ENCODE measurements around the gene RAD51B. TPM values are rescaled to one million over a fixed set of nuclear protein-coding genes. Genes with fewer than 3 reads are reported as not detected.
"Not testable (repeated sequence)": the region's sequence is repeated elsewhere in the genome, so short reads cannot be mapped to it uniquely, and the experiment has no call there.

RAD51B gene
- total and polyA plus RNA-seq, 7 donors: 2.4 to 24.4 (median 7.1) TPM

- no peak for DNase-seq
- 44 to 78% methylated on average over 6 of the region's 6 CpGs for WGBS, 2 donors
- Histone ChIP-seq H3K27me3 (no peaks in the 10 kb centered on the region), H3K9me3 (no peaks in the 10 kb centered on the region), H3K4me1 (peaks cover 0 to 38% (median 20%) of the 10 kb centered on the region in 4 donors), H3K27ac (peak overlapping the region in 3 of 4 donors; percentile 82 to 90 (median 88)), H3K4me3 (no peak overlapping the region), H3K36me3 (no peaks in the 10 kb centered on the region)
- intact Hi-C loops (cut with DNase I): no loop called here
- no peak for TF ChIP-seq POLR2AphosphoS5 (IDR thresholded peaks at IDR 0.05)
- TF ChIP-seq POLR2A (IDR thresholded peaks at IDR 0.05): no peak
- no peak for TF ChIP-seq EP300 (IDR thresholded peaks at IDR 0.05)
- TF ChIP-seq CTCF (IDR thresholded peaks at IDR 0.05): no peak
Observed at GRCh38 chr14:68047906-68048305, 228.3 kb downstream of the RAD51B start.

GRCh38 chr14:68048815-68049214, 229.2 kb downstream of the RAD51B start:
- H3K36me3 ChIP-seq; DNase-seq; intact Hi-C loops (cut with DNase I); H3K9me3 ChIP-seq; H3K4me3 ChIP-seq; H3K27me3 ChIP-seq: not testable (repeated sequence)
- Histone ChIP-seq H3K27ac (peak overlapping the region in 2 of 4 donors; percentile 82 to 90), H3K4me1 (peaks cover 0 to 29% (median 11%) of the 10 kb centered on the region in 4 donors)
- WGBS, 2 donors: 91 to 97% methylated on average over 2 of the region's 2 CpGs

GRCh38 chr14:68050177-68050576, 230.6 kb downstream of the RAD51B start:
- H3K9me3 ChIP-seq: no peaks in the 10 kb centered on the region
- no peak for TF ChIP-seq CTCF (IDR thresholded peaks at IDR 0.05)
- no peak for TF ChIP-seq EP300 (IDR thresholded peaks at IDR 0.05)
- no peak for TF ChIP-seq POLR2A (IDR thresholded peaks at IDR 0.05)
- no peak for TF ChIP-seq POLR2AphosphoS5 (IDR thresholded peaks at IDR 0.05)
- WGBS, 2 donors: 73 to 85% methylated on average over 2 of the region's 2 CpGs
- intact Hi-C loops (cut with DNase I): no loop called here
- peaks cover 0 to 19% (median 4%) of the 10 kb centered on the region in 4 donors for H3K4me1 ChIP-seq
- peak overlapping the region in 2 of 4 donors; percentile 2 to 40 for H3K27ac ChIP-seq
- no peaks in the 10 kb centered on the region for H3K36me3 ChIP-seq
- H3K27me3 ChIP-seq: no peaks in the 10 kb centered on the region
- H3K4me3 ChIP-seq: no peak overlapping the region
- DNase-seq: no peak

- 96 to 99% methylated on average over 1 of the region's 1 CpG for WGBS, 2 donors
- intact Hi-C loops (cut with DNase I): no loop called here
- Histone ChIP-seq H3K27ac (no peak overlapping the region), H3K9me3 (no peaks in the 10 kb centered on the region), H3K36me3 (no peaks in the 10 kb centered on the region), H3K27me3 (no peaks in the 10 kb centered on the region), H3K4me1 (peaks cover 0 to 13% (median under 1%) of the 10 kb centered on the region in 4 donors), H3K4me3 (no peak overlapping the region)
- no peak for DNase-seq
- TF ChIP-seq POLR2A (IDR thresholded peaks at IDR 0.05) (no peak), POLR2AphosphoS5 (IDR thresholded peaks at IDR 0.05) (no peak), EP300 (IDR thresholded peaks at IDR 0.05) (no peak), CTCF (IDR thresholded peaks at IDR 0.05) (no peak)
Observed at GRCh38 chr14:68051146-68051545, 231.6 kb downstream of the RAD51B start.

GRCh38 chr14:68060198-68060597, 240.6 kb downstream of the RAD51B start:
- no peak for DNase-seq
- TF ChIP-seq POLR2A (IDR thresholded peaks at IDR 0.05): no peak
- no peak for TF ChIP-seq POLR2AphosphoS5 (IDR thresholded peaks at IDR 0.05)
- TF ChIP-seq EP300 (IDR thresholded peaks at IDR 0.05): no peak
- TF ChIP-seq CTCF (IDR thresholded peaks at IDR 0.05): no peak
- intact Hi-C loops (cut with DNase I): loop anchor here (2.0 kb wide), 1 partner anchor 17 kb away; no protein-coding TSS in a partner anchor
- no peaks in the 10 kb centered on the region for H3K9me3 ChIP-seq
- peaks cover 0 to 19% (median 14%) of the 10 kb centered on the region in 4 donors for H3K4me1 ChIP-seq
- peak overlapping the region; percentile 25 to 59 (median 54) for H3K27ac ChIP-seq
- H3K27me3 ChIP-seq: no peaks in the 10 kb centered on the region
- no peaks in the 10 kb centered on the region for H3K36me3 ChIP-seq
- 76 to 95% methylated on average over 1 of the region's 1 CpG for WGBS, 2 donors
- H3K4me3 ChIP-seq: no peak overlapping the region
